Measurements from ENCODE around the gene KLHL29.

- no peak for TF ChIP-seq CTCF (conservative IDR thresholded peaks at IDR 0.05; ENCODE audit: low read depth, low read length)
- TF ChIP-seq EZH2 (IDR thresholded peaks at IDR 0.05; ENCODE audit: borderline replicate concordance, low read depth, low read length, poor library complexity, severe bottlenecking), result no peak
These were observed 153.6 kb downstream of the KLHL29 start for GRCh38 chr2:23538566-23538965.
